ENCODE measurements around the gene FGF1. TPM values are rescaled to one million over a fixed set of nuclear protein-coding genes. Genes with fewer than 3 reads are reported as not detected.
A peak's percentile ranks its signal among the peaks of the same experiment; 100 is the strongest.

FGF1 gene
- polyA plus RNA-seq, 4 donors, result 0.27 to 2.8 (median 0.65) TPM; not detected in 1

DNA sequence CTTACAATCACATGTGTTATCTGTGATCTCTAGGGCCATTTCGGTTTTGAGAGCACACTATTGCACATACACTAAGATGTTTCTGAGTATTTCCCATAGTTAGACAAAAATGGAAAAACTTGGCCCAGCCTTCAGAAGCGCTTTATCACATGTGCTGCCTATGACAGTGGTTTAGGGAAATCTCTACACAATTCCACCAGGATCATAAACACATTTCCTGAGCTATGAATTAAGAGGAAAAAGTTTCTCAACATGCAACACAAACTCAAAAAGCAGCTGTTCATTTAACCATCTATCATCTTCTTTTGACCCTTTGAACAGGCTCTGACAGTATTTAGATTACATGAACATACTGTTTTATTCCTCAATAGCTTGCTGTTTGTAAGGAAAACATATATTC is 15.1 kb downstream of the FGF1 start:
- H3K4me1 ChIP-seq (ENCODE audit: control insufficient read depth in 3 of 3, insufficient read depth in 2 of 3, low read depth in 1 of 3, low read length in 2 of 3), result peaks cover 0 to 8% (median 0%) of the 10 kb centered on the region in 3 donors
- FAIRE-seq, result no peak
- H3K27ac ChIP-seq (ENCODE audit: low read depth in 1 of 3, low read length in 2 of 3), result no peak overlapping the region
- DNase-seq, result no peak
- no peaks in the 10 kb centered on the region for H3K27me3 ChIP-seq (ENCODE audit: control insufficient read depth in 3 of 3, insufficient read depth in 3 of 3, low read length in 3 of 3)
- 72 to 82% (median 78%) methylated on average over 2 of the region's 2 CpGs for WGBS, 3 donors
- H3K4me3 ChIP-seq (ENCODE audit: low read depth in 1 of 3, low read length in 3 of 3), result no peak overlapping the region
- H3K36me3 ChIP-seq (ENCODE audit: control insufficient read depth in 3 of 3, insufficient read depth in 2 of 3, low read depth in 1 of 3, low read length in 3 of 3), result no peaks in the 10 kb centered on the region
- no peaks in the 10 kb centered on the region for H3K9me3 ChIP-seq (ENCODE audit: control insufficient read depth in 2 of 2, insufficient read depth in 1 of 2, low read depth in 1 of 2, low read length in 1 of 2)

DNA sequence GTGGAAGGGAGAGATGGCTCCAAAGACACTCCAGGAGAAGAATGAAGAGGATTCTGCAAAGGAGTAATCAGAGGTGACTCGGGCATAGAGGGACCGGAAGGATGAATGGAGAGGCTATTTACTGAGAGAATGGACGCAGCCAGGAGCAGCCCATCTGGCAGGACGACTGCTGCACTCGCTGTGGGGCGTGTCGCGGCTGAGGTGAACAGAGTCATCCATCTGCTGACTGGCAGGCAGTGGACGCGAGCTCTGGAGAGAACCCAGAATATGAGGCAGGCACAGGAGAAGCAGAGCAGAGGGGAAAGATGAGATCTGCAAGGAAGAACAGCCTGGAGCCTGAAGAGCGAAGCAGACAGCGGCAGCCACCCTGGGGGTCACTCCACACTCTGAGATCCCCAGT is 16.4 kb downstream of the FGF1 start:
- FAIRE-seq (no peak), DNase-seq (no peak)
- H3K36me3 ChIP-seq (ENCODE audit: control insufficient read depth in 3 of 3, insufficient read depth in 2 of 3, low read depth in 1 of 3, low read length in 3 of 3), result no peaks in the 10 kb centered on the region
- WGBS, 3 donors, result 79 to 85% (median 83%) methylated on average over 12 of the region's 12 CpGs
- no peak overlapping the region for H3K4me3 ChIP-seq (ENCODE audit: low read depth in 1 of 3, low read length in 3 of 3)
- H3K9me3 ChIP-seq (ENCODE audit: control insufficient read depth in 2 of 2, insufficient read depth in 1 of 2, low read depth in 1 of 2, low read length in 1 of 2), result no peaks in the 10 kb centered on the region
- peaks cover 0 to 5% (median 0%) of the 10 kb centered on the region in 3 donors for H3K4me1 ChIP-seq (ENCODE audit: control insufficient read depth in 3 of 3, insufficient read depth in 2 of 3, low read depth in 1 of 3, low read length in 2 of 3)
- H3K27ac ChIP-seq (ENCODE audit: low read depth in 1 of 3, low read length in 2 of 3), result no peak overlapping the region
- no peaks in the 10 kb centered on the region for H3K27me3 ChIP-seq (ENCODE audit: control insufficient read depth in 3 of 3, insufficient read depth in 3 of 3, low read length in 3 of 3)

DNA sequence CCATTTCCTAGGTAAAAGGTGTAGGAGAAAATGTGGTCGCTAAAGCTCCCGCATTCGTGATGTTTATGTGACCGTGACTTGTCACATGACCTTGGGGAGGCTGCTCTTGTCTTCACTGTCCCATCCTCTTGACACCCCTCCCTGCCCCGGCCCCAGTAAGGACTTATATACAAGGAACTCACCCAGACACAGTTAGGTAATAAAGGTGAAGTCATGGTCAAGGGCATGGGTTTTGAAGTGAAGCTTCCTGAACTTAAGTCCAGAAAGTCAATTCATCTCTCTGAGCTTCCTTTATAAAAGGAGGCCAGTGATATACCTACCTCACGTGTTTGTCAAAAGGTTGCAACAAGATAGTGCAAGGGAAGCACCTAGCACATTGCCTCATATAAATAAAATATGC is 17.6 kb downstream of the FGF1 start:
- 78 to 86% (median 83%) methylated on average over 6 of the region's 6 CpGs for WGBS, 3 donors
- FAIRE-seq, result no peak
- H3K27me3 ChIP-seq (ENCODE audit: control insufficient read depth in 3 of 3, insufficient read depth in 3 of 3, low read length in 3 of 3), result no peaks in the 10 kb centered on the region
- H3K4me1 ChIP-seq (ENCODE audit: control insufficient read depth in 3 of 3, insufficient read depth in 2 of 3, low read depth in 1 of 3, low read length in 2 of 3), result peaks cover 0 to 5% (median 0%) of the 10 kb centered on the region in 3 donors
- H3K36me3 ChIP-seq (ENCODE audit: control insufficient read depth in 3 of 3, insufficient read depth in 2 of 3, low read depth in 1 of 3, low read length in 3 of 3), result no peaks in the 10 kb centered on the region
- H3K27ac ChIP-seq (ENCODE audit: low read depth in 1 of 3, low read length in 2 of 3), result no peak overlapping the region
- no peaks in the 10 kb centered on the region for H3K9me3 ChIP-seq (ENCODE audit: control insufficient read depth in 2 of 2, insufficient read depth in 1 of 2, low read depth in 1 of 2, low read length in 1 of 2)
- no peak overlapping the region for H3K4me3 ChIP-seq (ENCODE audit: low read depth in 1 of 3, low read length in 3 of 3)
- peak; percentile 7 to 66 for DNase-seq

DNA sequence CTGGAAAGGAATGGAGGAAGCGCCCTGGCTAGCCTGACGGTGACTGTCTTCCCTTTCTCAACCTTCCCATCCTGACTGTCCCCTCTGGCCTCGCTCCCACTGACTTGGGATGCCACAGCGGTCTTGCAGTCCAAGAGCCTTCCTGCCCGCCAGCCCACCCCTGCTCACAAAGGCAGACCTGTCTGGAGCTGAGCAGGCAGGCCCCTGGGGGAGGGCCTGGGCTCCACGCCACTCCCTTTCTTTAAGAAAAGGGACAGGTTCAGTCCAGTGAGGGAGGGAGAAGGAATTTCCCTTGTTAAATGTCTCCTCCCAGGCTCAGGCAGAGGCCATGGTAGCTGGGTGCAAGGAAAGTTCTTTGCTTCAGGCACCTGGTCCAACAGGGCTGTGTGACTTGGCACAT is 18.1 kb downstream of the FGF1 start:
- no peaks in the 10 kb centered on the region for H3K27me3 ChIP-seq (ENCODE audit: control insufficient read depth in 3 of 3, insufficient read depth in 3 of 3, low read length in 3 of 3)
- WGBS, 3 donors, result 92 to 98% (median 95%) methylated on average over 6 of the region's 6 CpGs
- H3K4me1 ChIP-seq (ENCODE audit: control insufficient read depth in 3 of 3, insufficient read depth in 2 of 3, low read depth in 1 of 3, low read length in 2 of 3), result peaks cover 0 to 9% (median 0%) of the 10 kb centered on the region in 3 donors
- H3K4me3 ChIP-seq (ENCODE audit: low read depth in 1 of 3, low read length in 3 of 3), result no peak overlapping the region
- FAIRE-seq, result no peak
- DNase-seq, result no peak
- H3K27ac ChIP-seq (ENCODE audit: low read depth in 1 of 3, low read length in 2 of 3), result no peak overlapping the region
- no peaks in the 10 kb centered on the region for H3K9me3 ChIP-seq (ENCODE audit: control insufficient read depth in 2 of 2, insufficient read depth in 1 of 2, low read depth in 1 of 2, low read length in 1 of 2)
- H3K36me3 ChIP-seq (ENCODE audit: control insufficient read depth in 3 of 3, insufficient read depth in 2 of 3, low read depth in 1 of 3, low read length in 3 of 3), result no peaks in the 10 kb centered on the region

DNA sequence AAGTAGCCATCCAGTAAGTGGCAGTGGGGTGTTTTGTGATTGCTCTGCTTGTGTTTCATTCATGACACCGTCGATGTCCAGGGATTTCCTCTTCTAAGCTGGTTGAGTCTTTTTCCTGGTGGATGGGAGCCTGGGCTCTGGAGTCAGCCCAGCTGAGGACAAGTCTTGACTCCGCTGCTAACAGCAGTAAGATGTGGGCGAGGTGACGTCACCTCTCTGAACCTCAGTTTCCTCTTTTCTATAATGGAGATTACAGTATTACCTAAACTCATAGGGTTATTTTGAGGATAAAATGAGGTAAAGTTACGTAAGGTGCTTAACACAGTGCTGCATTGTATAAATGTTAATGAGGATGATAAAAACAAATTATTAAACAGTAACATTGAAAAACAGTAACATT is 21.3 kb downstream of the FGF1 start:
- WGBS, 3 donors, result 88 to 93% (median 91%) methylated on average over 6 of the region's 6 CpGs
- FAIRE-seq, result no peak
- H3K36me3 ChIP-seq (ENCODE audit: control insufficient read depth in 3 of 3, insufficient read depth in 2 of 3, low read depth in 1 of 3, low read length in 3 of 3), result no peaks in the 10 kb centered on the region
- DNase-seq, result no peak
- peaks cover 0 to 3% of the 10 kb centered on the region in 2 donors for H3K9me3 ChIP-seq (ENCODE audit: control insufficient read depth in 2 of 2, insufficient read depth in 1 of 2, low read depth in 1 of 2, low read length in 1 of 2)
- no peaks in the 10 kb centered on the region for H3K27me3 ChIP-seq (ENCODE audit: control insufficient read depth in 3 of 3, insufficient read depth in 3 of 3, low read length in 3 of 3)
- peaks cover 0 to 11% (median 0%) of the 10 kb centered on the region in 3 donors for H3K4me1 ChIP-seq (ENCODE audit: control insufficient read depth in 3 of 3, insufficient read depth in 2 of 3, low read depth in 1 of 3, low read length in 2 of 3)
- no peak overlapping the region for H3K4me3 ChIP-seq (ENCODE audit: low read depth in 1 of 3, low read length in 3 of 3)
- no peak overlapping the region for H3K27ac ChIP-seq (ENCODE audit: low read depth in 1 of 3, low read length in 2 of 3)

DNA sequence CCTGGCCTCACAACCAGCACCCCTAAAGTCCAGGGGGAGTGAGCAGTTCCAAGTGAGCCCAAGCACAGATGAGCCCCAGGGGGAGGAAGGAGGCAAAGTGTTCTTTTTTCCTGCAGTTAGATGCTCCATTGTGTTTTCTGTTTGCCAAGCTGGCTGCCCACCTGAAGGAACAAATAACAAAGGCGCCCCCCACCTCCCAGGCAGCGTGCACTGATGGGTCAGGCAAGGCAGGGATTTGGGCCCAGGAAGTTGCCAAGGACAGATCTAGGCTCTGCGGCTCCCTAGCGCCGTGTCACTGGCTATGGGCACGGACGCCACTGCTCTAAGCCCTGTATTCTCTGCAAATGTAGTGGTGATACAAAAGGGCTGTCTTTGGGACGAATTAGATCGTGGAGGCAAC is 21.8 kb downstream of the FGF1 start:
- peaks cover 0 to 3% of the 10 kb centered on the region in 2 donors for H3K9me3 ChIP-seq (ENCODE audit: control insufficient read depth in 2 of 2, insufficient read depth in 1 of 2, low read depth in 1 of 2, low read length in 1 of 2)
- H3K27ac ChIP-seq (ENCODE audit: low read depth in 1 of 3, low read length in 2 of 3), result no peak overlapping the region
- peaks cover 0 to 10% (median 0%) of the 10 kb centered on the region in 3 donors for H3K4me1 ChIP-seq (ENCODE audit: control insufficient read depth in 3 of 3, insufficient read depth in 2 of 3, low read depth in 1 of 3, low read length in 2 of 3)
- FAIRE-seq (no peak), DNase-seq (no peak)
- 81 to 90% (median 88%) methylated on average over 9 of the region's 9 CpGs for WGBS, 3 donors
- H3K4me3 ChIP-seq (ENCODE audit: low read depth in 1 of 3, low read length in 3 of 3), result no peak overlapping the region
- H3K36me3 ChIP-seq (ENCODE audit: control insufficient read depth in 3 of 3, insufficient read depth in 2 of 3, low read depth in 1 of 3, low read length in 3 of 3), result no peaks in the 10 kb centered on the region
- no peaks in the 10 kb centered on the region for H3K27me3 ChIP-seq (ENCODE audit: control insufficient read depth in 3 of 3, insufficient read depth in 3 of 3, low read length in 3 of 3)

DNA sequence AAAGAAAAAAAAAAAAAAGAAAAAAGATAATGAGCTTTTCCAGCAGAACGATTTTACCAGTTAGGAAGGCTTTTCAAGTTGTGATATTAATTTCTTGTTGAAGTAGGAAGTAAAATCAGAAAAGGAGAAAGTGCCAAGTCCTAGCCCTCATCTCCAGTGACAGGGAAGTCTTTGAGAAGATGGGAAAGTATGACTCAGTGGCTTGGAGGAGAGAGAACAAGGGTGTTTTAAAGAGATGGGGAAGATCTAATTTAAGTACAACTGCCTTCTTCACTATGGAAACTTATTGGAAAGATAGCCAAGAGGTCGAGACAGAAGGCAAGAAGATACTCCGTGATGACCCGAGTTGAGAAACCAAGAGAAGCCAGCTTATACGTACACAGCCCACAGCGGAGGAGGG is 22.6 kb downstream of the FGF1 start:
- H3K36me3 ChIP-seq (ENCODE audit: control insufficient read depth in 3 of 3, insufficient read depth in 2 of 3, low read depth in 1 of 3, low read length in 3 of 3), result no peaks in the 10 kb centered on the region
- H3K27me3 ChIP-seq (ENCODE audit: control insufficient read depth in 3 of 3, insufficient read depth in 3 of 3, low read length in 3 of 3), result no peaks in the 10 kb centered on the region
- H3K4me1 ChIP-seq (ENCODE audit: control insufficient read depth in 3 of 3, insufficient read depth in 2 of 3, low read depth in 1 of 3, low read length in 2 of 3), result peaks cover 0 to 10% (median 0%) of the 10 kb centered on the region in 3 donors
- WGBS, 3 donors, result 78 to 86% (median 85%) methylated on average over 6 of the region's 6 CpGs
- H3K9me3 ChIP-seq (ENCODE audit: control insufficient read depth in 2 of 2, insufficient read depth in 1 of 2, low read depth in 1 of 2, low read length in 1 of 2), result peaks cover 0 to 3% of the 10 kb centered on the region in 2 donors
- DNase-seq, result peak in 1 of 2 donors; percentile 18
- no peak overlapping the region for H3K4me3 ChIP-seq (ENCODE audit: low read depth in 1 of 3, low read length in 3 of 3)
- H3K27ac ChIP-seq (ENCODE audit: low read depth in 1 of 3, low read length in 2 of 3), result no peak overlapping the region
- no peak for FAIRE-seq

DNA sequence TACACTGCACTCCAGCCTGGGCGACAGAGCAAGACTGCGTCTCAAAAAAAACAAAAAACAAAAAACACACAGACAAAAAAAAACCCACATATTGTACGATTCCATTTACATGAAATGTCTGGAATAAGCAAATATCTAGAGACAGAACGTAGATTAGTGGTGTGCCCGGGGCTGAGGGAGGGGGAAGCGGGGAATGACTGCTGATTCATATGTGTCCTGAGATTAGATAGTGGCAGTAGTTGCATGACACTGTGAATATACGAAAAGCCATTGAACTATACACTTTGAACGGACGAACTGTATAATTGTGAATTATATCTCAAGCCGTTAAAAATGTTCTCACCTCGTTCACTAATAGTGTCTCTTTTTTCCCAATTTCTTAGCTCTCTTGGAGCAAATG is 23.9 kb downstream of the FGF1 start:
- Histone ChIP-seq H3K4me3 (ENCODE audit: low read depth in 1 of 3, low read length in 3 of 3) (no peak overlapping the region), H3K4me1 (ENCODE audit: control insufficient read depth in 3 of 3, insufficient read depth in 2 of 3, low read depth in 1 of 3, low read length in 2 of 3) (peaks cover 0 to 10% (median 0%) of the 10 kb centered on the region in 3 donors), H3K27ac (ENCODE audit: low read depth in 1 of 3, low read length in 2 of 3) (peak overlapping the region in 1 of 3 donors; percentile 15), H3K36me3 (ENCODE audit: control insufficient read depth in 3 of 3, insufficient read depth in 2 of 3, low read depth in 1 of 3, low read length in 3 of 3) (no peaks in the 10 kb centered on the region), H3K27me3 (ENCODE audit: control insufficient read depth in 3 of 3, insufficient read depth in 3 of 3, low read length in 3 of 3) (no peaks in the 10 kb centered on the region), H3K9me3 (ENCODE audit: control insufficient read depth in 2 of 2, insufficient read depth in 1 of 2, low read depth in 1 of 2, low read length in 1 of 2) (peaks cover 0 to 3% of the 10 kb centered on the region in 2 donors)
- no peak for FAIRE-seq
- peak; percentile 74 to 77 for DNase-seq
- 31 to 75% (median 43%) methylated on average over 11 of the region's 11 CpGs for WGBS, 3 donors

DNA sequence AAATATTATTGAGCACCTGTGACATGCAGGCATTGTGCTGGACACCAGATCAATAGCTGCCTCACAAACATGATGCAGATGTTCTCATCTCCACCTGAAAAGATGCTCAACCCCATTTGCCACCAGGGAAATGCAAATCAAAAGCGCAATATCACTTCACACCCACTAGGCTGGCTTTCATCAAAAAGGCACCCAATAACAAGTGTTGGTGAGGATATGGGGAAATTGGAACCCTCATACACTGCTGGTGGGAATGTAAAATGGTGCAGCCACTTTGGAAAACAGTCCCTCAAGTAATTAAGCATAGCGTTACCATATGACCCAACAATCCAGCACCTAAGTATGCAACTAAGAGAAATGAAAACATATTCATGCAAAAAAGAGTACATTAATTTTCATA is 24.7 kb downstream of the FGF1 start:
- WGBS, 3 donors, result 91 to 98% (median 98%) methylated on average over 2 of the region's 2 CpGs
- no peak for DNase-seq
- Histone ChIP-seq H3K27me3 (ENCODE audit: control insufficient read depth in 3 of 3, insufficient read depth in 3 of 3, low read length in 3 of 3) (no peaks in the 10 kb centered on the region), H3K36me3 (ENCODE audit: control insufficient read depth in 3 of 3, insufficient read depth in 2 of 3, low read depth in 1 of 3, low read length in 3 of 3) (no peaks in the 10 kb centered on the region), H3K27ac (ENCODE audit: low read depth in 1 of 3, low read length in 2 of 3) (no peak overlapping the region), H3K4me1 (ENCODE audit: control insufficient read depth in 3 of 3, insufficient read depth in 2 of 3, low read depth in 1 of 3, low read length in 2 of 3) (peaks cover 0 to 10% (median 0%) of the 10 kb centered on the region in 3 donors), H3K9me3 (ENCODE audit: control insufficient read depth in 2 of 2, insufficient read depth in 1 of 2, low read depth in 1 of 2, low read length in 1 of 2) (peaks cover 0 to 3% of the 10 kb centered on the region in 2 donors), H3K4me3 (ENCODE audit: low read depth in 1 of 3, low read length in 3 of 3) (no peak overlapping the region)
- FAIRE-seq, result no peak
